ENCODE data around the gene NOTUM. TPM values are rescaled to one million over a fixed set of nuclear protein-coding genes. Genes with fewer than 3 reads are reported as not detected.
"Not testable (repeated sequence)": the region's sequence is repeated elsewhere in the genome, so short reads cannot be mapped to it uniquely, and the experiment has no call there.

NOTUM gene
- total and polyA plus RNA-seq, 10 of the 15 experiments (the other 5 are each of a cell fraction or from before 2014, with no cell fraction given): 0.04 to 0.13 TPM; not detected in 8

- peak; percentile 56 for ATAC-seq
- RAD21 ChIA-PET (ENCODE audit: unreplicated experiment); H3K9me3 ChIP-seq (replicated peaks; ENCODE audit: control insufficient read depth, insufficient read depth, low read length); BruUV-seq (replicated peaks); in situ Hi-C loops (cut with MboI); POLR2A ChIA-PET; H3K4me2 ChIP-seq (ENCODE audit: control insufficient read depth, insufficient read depth); intact Hi-C loops (cut with micrococcal nuclease; ENCODE audit: unreplicated experiment); H3K27me3 ChIP-seq (replicated peaks in 1 of 2; ENCODE audit: control insufficient read depth in 2 of 2, insufficient read depth in 2 of 2, low read length in 1 of 2); H3K4me3 ChIP-seq; SMC1A ChIA-PET (ENCODE audit: uncharacterized antibody, unreplicated experiment); DNase-seq (ENCODE audit: low read depth, low spot score); H4K20me1 ChIP-seq (ENCODE audit: control insufficient read depth, insufficient read depth); H3K27ac ChIP-seq (ENCODE audit: control insufficient read depth, insufficient read depth); FAIRE-seq; H3K4me1 ChIP-seq (ENCODE audit: control insufficient read depth, insufficient read depth, low read length); H2AFZ ChIP-seq (ENCODE audit: control insufficient read depth, low read depth, low read length); CTCF ChIA-PET: not testable (repeated sequence)
- Histone ChIP-seq H3K79me2 (ENCODE audit: control insufficient read depth, insufficient read depth, low read length) (peaks cover 27% of the 10 kb centered on the region), H3K9ac (ENCODE audit: control insufficient read depth, insufficient read depth, low read length) (0 out of 2 replicates have a peak overlapping the region, but pooled peaks have one; percentile 35), H3K36me3 (ENCODE audit: control insufficient read depth in 2 of 2, insufficient read depth in 2 of 2, low read length in 1 of 2) (peaks cover 11 to 30% of the 10 kb centered on the region in 2 experiments)
- 43% methylated on average over 9 of the region's 9 CpGs for WGBS (ENCODE audit: insufficient coverage, insufficient replicate concordance, low lambda C conversion rate, missing lambda C conversion rate)
These were observed 42.7 kb downstream of the NOTUM start for GRCh38 chr17:81918333-81918669.

GRCh38 chr17:81917565-81918332 is 43.2 kb downstream of the NOTUM start, which contains the start of gene SIRT7:
SIRT7 (minus strand) TSS chr17:81918176; CDS start chr17:81918131, 45 bp downstream.
- Histone ChIP-seq H3K9ac (ENCODE audit: control insufficient read depth, insufficient read depth, low read length) (peak within 1 kb of the TSS; percentile 83), H3K36me3 (ENCODE audit: control insufficient read depth in 2 of 2, insufficient read depth in 2 of 2, low read length in 1 of 2) (peaks cover 14 to 31% of the 10 kb centered on the region in 2 experiments), H3K27ac (ENCODE audit: control insufficient read depth, insufficient read depth) (peak within 1 kb of the TSS; percentile 78), H3K4me1 (ENCODE audit: control insufficient read depth, insufficient read depth, low read length) (peaks cover 6% of the 10 kb centered on the region), H2AFZ (ENCODE audit: control insufficient read depth, low read depth, low read length) (peak within 1 kb of the TSS; percentile 58; the same call in 1 of the 2 replicates), H3K4me3 (peak within 1 kb of the TSS; percentile 96), H3K4me2 (ENCODE audit: control insufficient read depth, insufficient read depth) (peak within 1 kb of the TSS; percentile 88), H3K9me3 (replicated peaks; ENCODE audit: control insufficient read depth, insufficient read depth, low read length) (no peaks in the 10 kb centered on the region), H4K20me1 (ENCODE audit: control insufficient read depth, insufficient read depth) (no peaks in the 10 kb centered on the region), H3K27me3 (replicated peaks in 1 of 2; ENCODE audit: control insufficient read depth in 2 of 2, insufficient read depth in 2 of 2, low read length in 1 of 2) (no peaks in the 10 kb centered on the region), H3K79me2 (ENCODE audit: control insufficient read depth, insufficient read depth, low read length) (peaks cover 25% of the 10 kb centered on the region)
- DNase-seq (ENCODE audit: low read depth, low spot score): peak; percentile 45
- peak; percentile 93 for ATAC-seq
- ChIA-PET CTCF (interaction anchor here (1.0 to 2.0 kb wide), 6 partner anchors 8 to 104 kb away, joined by 3 to 6 read pairs (median 4); partner anchors contain the start of gene MAFG), SMC1A (ENCODE audit: uncharacterized antibody, unreplicated experiment) (interaction anchor here (0.9 to 1.3 kb wide), 2 partner anchors 10 to 21 kb away, joined by 4 to 6 read pairs; partner anchors contain the start of gene MAFG), RAD21 (ENCODE audit: unreplicated experiment) (interaction anchor here (1.0 to 1.6 kb wide), 3 partner anchors 9 to 48 kb away, joined by 4 to 8 read pairs (median 4); no protein-coding TSS in a partner anchor), POLR2A (interaction anchor here (0.6 to 1.6 kb wide), 13 partner anchors 8 to 375 kb away, joined by 3 to 8 read pairs (median 5); partner anchors contain the start of gene MAFG)
- in situ Hi-C loops (cut with MboI) (no loop called here), intact Hi-C loops (cut with micrococcal nuclease; ENCODE audit: unreplicated experiment) (no loop called here)
- no TSS peak for BruUV-seq (replicated peaks)
- peak; percentile 66 for FAIRE-seq
- under 1% methylated on average over 56 of the region's 94 CpGs for WGBS (ENCODE audit: insufficient coverage, insufficient replicate concordance, low lambda C conversion rate, missing lambda C conversion rate)
- TF ChIP-seq TCF3 (IDR thresholded peaks at IDR 0.05; ENCODE audit: borderline replicate concordance, insufficient read depth, low read depth, low read length) (no peak; the same call in 1 of the 2 replicates), YY1 (IDR thresholded peaks at IDR 0.05; ENCODE audit: low read depth, low read length) (peak; percentile 85), NFIC (IDR thresholded peaks at IDR 0.05; ENCODE audit: low read depth, low read length) (no peak), WRNIP1 (IDR thresholded peaks at IDR 0.05; ENCODE audit: borderline replicate concordance, low read depth, low read length) (no peak), RBBP5 (conservative IDR thresholded peaks at IDR 0.05) (no peak), PBX3 (IDR thresholded peaks at IDR 0.05; ENCODE audit: insufficient replicate concordance, low read depth, low read length) (no peak), CBX3 (IDR thresholded peaks at IDR 0.05; ENCODE audit: borderline replicate concordance, low read depth) (no peak), CREM (IDR thresholded peaks at IDR 0.05; ENCODE audit: low read depth) (no peak), GATAD2B (conservative IDR thresholded peaks at IDR 0.05; ENCODE audit: low read depth) (peak; percentile 96), ZNF592 (IDR thresholded peaks at IDR 0.05) (0 out of 2 replicates have a peak, but pooled peaks have one; percentile 42), HCFC1 (IDR thresholded peaks at IDR 0.05; ENCODE audit: low read length) (no peak)
